Ecto neural progenitor cell (in vitro differentiated cells): ENCODE results near the gene ARG2.
"Not testable (repeated sequence)": the region's sequence is repeated elsewhere in the genome, so short reads cannot be mapped to it uniquely, and the experiment has no call there.

ENCODE experiments used
- DNase-seq: peaks from one replicate; pipeline ENCODE4 v3.0.0-alpha.2; 2018; ENCODE audit warnings: low spot score

Gene ARG2

GRCh38 chr14:67586369-67586768, 33.4 kb upstream of the ARG2 start:
- DNase-seq = no peak

GRCh38 chr14:67589204-67589770, 30.4 kb upstream of the ARG2 start:
- no peak for DNase-seq

DNA sequence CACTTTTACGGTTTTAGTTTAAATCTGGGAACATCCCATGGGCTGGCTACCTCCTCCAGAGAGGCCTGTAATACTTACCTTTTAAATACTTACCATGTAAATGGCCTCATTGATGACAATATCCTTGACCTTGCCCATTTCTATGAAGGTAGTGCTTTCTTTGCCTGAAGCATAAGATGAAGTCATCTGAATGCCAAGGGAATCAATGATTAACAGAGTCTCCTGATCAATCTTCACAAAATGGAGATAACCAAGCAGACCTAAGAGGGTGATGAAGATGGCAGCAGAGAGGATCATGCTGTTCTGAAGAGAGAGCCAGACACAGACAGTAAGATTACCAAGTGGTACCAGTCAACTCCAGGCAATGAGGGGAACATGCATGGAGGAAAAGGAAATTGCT, 26.1 kb upstream of the ARG2 start:
- DNase-seq = not testable (repeated sequence)

- DNase-seq = no peak
These were observed 24.3 kb upstream of the ARG2 start for GRCh38 chr14:67595392-67595791.

DNA sequence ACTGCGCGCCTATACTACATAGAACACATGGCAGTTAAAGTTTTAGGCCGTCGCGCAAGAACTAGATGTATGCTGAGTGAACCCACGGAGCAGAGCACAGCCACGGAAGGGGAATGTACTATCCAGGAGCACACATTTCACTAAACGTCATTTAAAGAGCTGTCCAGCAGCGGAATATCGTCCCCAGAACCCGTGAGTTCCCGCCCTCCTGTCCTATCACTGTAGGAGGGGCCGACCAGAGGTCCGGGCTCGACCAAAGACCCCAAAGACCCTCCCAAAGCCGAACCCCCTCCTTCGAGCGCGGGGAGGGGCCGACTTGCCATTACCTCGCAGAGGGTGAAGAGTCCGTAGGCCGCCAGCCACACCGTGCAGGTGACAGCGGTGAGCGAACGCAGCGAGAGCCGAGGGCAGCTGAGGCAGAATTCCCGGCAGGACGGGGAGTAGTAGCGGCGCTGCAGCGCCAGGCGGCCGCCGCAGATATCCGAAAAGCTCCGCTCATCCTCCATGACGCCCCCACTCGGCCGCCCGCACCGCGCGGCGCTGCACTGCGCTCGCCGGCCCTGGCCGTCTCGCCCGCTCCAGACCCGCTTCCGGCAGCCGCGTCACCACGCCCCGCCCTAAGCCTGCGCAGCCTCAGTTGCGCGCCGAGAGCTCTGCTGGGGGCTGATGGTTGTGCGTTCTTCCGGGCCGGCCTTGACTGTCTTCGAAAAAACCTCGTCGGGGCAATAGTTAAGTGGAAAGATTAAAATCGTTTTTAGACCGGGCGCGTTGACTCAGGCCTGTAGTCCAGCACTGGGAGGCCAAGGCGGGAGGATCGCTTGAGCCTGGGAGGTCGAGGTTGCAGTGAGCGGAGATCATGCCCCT, 19.8 kb upstream of the ARG2 start, which contains the start of gene PIGH:
PIGH (minus strand) TSS at position 571 of the 864 bp plus-strand sequence; CDS start at position 506, 65 bp downstream.
- DNase-seq = peak; percentile 96

GRCh38 chr14:67600562-67600974, 19.2 kb upstream of the ARG2 start:
- not testable (repeated sequence) for DNase-seq

DNA sequence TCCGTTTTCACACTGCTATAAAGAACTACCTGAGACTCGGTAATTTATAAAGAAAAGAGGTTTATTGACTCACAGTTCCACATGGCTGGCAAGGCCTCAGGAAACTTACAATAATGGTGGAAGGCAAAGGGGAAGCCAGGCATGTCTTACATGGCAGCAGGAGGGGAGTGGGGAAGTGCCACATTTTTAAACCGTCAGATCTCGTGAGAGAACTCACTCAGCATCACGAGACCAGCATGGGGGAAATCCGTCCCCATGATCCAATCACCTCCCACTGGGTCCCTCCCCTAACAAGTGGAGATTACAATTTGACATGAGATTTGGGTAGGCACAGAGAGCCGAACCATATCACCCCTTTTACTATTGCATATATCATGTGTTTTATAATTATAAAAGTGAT, 17.6 kb upstream of the ARG2 start:
- DNase-seq = no peak

GRCh38 chr14:67602995-67603545, 16.6 kb upstream of the ARG2 start:
- DNase-seq = no peak

- DNase-seq = no peak
These were observed 12.1 kb upstream of the ARG2 start for GRCh38 chr14:67607646-67608045.

GRCh38 chr14:67609642-67610310, 9.9 kb upstream of the ARG2 start:
- DNase-seq = no peak

- no peak for DNase-seq
These were observed 9.2 kb upstream of the ARG2 start for GRCh38 chr14:67610491-67610890.

- no peak for DNase-seq
These were observed 1.1 kb upstream of the ARG2 start for GRCh38 chr14:67618617-67619063.

DNA sequence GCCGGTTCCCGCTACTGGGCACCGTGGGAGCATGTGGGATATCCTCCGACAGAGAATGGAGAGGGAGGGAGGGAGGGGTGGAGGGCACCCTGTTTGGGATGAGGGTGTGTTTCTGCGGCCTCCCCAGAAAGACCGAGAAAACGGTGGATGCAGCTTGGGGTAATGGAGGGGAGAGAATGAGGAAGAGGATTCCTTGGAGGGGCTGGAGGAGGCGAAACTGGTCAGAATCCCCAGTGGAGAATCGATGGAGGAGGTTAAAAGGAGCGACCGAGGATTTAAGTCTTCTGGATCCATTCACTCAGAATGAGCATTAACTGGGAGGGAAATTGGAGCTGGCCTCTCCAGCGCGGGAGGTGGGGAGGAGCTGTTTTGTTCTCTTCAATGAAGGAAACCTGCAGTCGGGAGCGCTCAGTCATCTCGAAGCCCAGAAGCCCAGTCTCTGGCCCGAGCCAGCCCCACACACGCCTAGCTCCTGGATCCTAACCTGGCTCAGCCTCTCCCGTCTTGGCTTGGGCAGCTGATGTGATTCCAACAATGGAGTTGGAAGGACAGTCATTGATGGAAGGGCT, 581 bp downstream of the ARG2 start:
- peak; percentile 73 for DNase-seq

- DNase-seq = no peak
These were observed 3.0 kb downstream of the ARG2 start for GRCh38 chr14:67622675-67623074.

- no peak for DNase-seq
These were observed 3.4 kb downstream of the ARG2 start for GRCh38 chr14:67623114-67623513.

DNA sequence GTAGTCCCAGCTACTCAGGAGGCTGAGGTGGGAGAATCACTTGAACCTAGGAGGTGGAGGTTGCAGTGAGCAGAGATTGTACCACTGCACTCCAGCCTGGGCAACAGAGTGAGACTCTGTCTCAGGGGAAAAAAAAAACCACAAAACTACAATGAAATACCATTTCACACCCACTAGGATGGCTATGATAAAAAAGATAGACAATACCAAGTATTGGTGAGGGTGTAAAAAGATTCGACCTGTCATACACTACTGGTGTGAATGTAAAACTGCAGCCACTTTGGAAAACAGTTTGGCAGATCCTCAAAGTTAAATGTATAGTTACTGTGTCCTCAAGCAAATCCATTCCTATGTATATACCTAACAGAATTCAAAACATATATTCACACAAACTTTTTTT, 6.4 kb downstream of the ARG2 start:
- not testable (repeated sequence) for DNase-seq

- DNase-seq = no peak
These were observed 7.8 kb downstream of the ARG2 start for GRCh38 chr14:67627519-67627918.

DNA sequence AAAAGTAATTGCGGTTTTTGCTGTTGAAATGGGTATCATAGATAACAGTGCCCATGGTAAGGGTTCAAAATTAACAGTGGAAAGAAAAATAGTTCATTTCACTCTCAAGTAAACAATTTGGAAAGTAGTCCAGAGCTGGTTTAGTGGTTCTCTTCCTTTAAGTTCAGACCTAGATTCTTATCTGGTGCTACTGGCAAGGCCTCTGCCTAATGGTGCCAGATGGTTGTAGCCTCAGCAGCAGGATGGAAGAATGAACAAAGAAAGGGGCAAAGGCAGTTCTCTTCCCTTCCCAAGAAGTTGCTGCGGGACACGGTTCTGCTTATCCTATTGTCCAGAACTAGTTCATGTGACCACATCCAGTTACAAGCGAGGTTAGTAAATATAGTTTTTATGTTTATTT, 10.5 kb downstream of the ARG2 start:
- no peak for DNase-seq

DNA sequence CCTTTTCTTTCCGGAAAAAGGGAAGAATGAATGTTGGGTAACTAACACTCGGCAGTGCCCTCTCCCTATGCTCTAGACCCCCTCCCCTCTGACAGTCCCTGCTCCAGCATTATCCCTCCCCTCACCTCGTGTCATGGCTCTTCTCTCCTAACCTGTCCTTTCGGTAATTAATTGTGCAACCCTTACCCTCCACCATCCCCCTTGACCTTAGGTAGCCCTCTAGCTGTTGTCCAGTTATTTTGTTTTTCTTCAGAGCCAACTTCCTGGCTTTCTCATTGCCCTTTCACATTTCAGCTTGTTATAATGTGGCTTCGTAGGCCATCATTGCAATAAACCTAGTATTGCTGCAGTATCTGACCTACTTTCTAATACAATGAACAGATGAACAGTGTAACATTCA, 11.2 kb downstream of the ARG2 start:
- DNase-seq = no peak

GRCh38 chr14:67633451-67634147, 13.9 kb downstream of the ARG2 start:
- no peak for DNase-seq

GRCh38 chr14:67636361-67636919, 16.7 kb downstream of the ARG2 start:
- DNase-seq = no peak
